Activated CD4-positive, alpha-beta T cell treated with anti-CD3 and anti-CD28 coated beads, Interleukin-2, amount 50 U/mL, for 1 hour (primary cell): ENCODE measurements around the gene ZNF609.

Experiments
- DNase-seq: peaks from one replicate; pipeline ENCODE4 v3.0.0-alpha.2; 2020

ZNF609 gene

DNA sequence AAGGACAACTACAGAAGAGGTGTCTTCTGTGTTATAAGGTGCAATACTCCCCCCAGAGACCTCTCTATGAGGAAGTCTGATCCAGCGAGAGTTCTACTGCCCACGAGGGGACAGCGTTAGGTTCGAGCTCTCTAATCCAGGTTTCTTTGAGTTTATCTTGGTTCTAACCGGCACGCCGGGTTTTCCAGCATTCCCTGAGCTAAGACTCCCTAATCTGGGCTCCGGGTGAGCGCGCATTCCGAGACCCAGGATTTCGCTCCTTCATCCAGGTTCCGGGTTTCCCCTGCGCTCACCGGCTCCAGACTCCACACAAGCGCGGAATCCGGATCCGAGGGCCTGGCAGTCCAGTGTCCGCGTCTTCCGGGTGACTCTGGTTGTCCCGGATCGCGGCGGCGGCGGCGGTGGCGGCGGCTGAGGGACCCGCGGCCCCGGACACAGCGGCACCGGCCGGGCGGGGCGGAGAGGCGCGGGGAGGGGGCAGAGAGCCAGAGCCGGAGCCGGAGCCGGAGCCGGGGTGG, at the start of gene ZNF609:
TSS of gene ZNF609 (plus strand) at position 373 of the 518 bp plus-strand sequence. CDS start 38,842 bp downstream, outside the sequence.
- peak; percentile 90 for DNase-seq

DNA sequence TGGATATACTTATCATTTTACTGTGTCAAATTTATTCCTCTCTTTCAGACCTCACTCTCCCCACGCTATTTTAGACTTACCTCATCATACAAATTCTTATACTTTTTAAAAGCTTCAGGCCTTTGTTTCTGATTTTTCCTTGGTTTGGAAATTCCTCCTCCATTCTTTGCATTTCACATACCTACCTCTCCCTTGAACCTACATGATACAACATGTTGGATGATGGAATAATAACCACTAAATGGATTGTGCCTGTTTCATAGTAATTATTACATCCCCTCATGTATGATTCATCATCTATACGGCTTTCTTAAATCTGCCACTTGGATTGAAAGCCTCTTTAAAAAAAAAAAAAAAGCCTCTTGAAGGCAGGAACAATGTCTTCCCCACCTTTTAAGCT, 48.2 kb upstream of the ZNF609 start:
- no peak for DNase-seq

GRCh38 chr15:64422697-64423096, 37.7 kb upstream of the ZNF609 start:
- no peak for DNase-seq

DNA sequence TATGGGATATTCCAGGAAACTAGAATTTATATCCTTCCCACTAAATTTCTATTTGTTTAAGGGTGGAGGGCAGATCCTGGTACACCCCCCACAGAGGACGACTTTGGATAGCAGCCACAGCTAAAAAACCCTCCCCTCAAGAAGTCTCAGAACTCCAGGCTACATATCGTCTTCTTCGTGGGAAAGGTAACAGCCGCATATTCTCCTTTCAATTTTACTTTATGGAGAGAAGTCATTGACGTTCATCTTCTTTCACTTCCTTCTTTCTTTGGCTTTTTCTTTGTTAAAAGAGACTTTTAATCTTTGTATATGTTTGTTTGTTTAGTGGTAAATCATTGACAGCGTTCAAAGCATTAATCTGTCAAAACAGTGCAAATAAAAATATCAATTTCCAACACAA, 36.4 kb upstream of the ZNF609 start:
- no peak for DNase-seq

DNA sequence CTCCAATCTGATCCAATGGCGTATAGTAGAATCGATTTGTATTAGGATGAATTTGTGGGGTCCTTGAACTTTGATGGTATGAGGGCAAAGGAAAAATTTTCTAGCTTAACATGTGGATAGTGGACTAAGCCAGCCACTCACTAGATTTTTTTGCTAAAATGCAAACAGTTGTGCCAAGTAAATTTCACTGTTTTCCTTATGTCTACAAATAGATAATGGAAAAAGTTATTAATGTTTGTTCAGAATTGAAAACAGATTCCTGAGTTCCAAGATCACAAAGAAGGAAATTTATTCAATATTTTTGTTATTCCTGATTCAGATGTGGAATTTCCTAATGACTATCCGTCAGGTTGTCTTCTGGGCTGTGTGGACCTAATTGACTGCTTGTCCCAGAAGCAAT, 35.2 kb upstream of the ZNF609 start:
- DNase-seq: no peak

GRCh38 chr15:64426845-64427465, 33.4 kb upstream of the ZNF609 start:
- DNase-seq: no peak

DNA sequence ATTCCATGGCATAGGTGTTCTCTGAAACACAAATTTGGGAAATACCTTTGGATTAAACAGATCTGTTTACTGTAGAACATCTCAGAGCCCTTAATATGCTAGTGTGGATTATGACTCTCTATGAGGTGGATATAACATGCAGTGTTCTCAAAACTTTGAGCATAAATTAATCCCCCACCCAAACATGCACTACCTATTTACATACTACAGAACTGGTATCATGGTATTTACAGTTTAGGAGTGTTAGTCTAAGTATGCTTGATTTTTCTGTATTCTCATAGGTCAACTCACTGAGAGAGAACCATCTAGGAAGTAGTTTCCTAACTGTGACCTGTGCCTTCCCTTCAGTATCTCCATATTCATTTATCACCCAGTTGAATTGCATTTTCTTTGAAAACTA, 30.9 kb upstream of the ZNF609 start:
- no peak for DNase-seq

DNA sequence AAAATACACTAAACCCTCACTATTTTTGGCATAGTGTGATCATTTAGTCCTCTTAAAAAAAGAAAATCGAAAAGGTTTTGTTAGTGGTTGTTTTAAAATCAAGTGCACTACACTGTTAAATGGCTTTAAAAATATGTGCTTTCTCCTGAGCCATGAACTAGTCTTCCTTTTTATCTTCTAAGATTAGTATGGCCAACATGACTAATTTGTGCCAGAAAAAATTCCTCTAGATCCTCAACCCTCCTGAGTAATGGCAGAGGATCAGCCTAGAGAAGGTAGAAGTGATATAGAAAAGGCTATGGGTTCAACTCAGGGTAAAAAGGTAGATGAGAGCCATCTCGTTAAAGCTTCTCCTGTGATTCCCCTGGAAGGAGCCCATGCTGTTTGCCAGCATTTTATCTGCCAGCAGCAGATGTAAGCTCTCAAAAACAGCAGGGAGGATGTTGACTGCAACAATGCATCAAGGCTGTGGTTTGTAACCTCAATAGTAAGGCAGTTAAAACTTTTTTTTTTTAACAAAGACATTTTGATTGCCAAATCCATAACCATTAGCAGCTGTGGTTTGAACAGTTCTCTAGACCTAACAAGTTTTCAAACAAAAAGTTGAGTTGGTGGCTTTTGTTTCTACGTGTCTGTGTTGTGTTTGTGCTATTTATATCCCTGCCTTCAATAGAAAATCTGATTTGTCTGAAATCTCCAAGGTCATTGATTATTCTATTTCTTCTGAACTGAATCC, 30.2 kb upstream of the ZNF609 start:
- peak; percentile 29 for DNase-seq

GRCh38 chr15:64437982-64438381, 22.4 kb upstream of the ZNF609 start:
- DNase-seq: no peak

DNA sequence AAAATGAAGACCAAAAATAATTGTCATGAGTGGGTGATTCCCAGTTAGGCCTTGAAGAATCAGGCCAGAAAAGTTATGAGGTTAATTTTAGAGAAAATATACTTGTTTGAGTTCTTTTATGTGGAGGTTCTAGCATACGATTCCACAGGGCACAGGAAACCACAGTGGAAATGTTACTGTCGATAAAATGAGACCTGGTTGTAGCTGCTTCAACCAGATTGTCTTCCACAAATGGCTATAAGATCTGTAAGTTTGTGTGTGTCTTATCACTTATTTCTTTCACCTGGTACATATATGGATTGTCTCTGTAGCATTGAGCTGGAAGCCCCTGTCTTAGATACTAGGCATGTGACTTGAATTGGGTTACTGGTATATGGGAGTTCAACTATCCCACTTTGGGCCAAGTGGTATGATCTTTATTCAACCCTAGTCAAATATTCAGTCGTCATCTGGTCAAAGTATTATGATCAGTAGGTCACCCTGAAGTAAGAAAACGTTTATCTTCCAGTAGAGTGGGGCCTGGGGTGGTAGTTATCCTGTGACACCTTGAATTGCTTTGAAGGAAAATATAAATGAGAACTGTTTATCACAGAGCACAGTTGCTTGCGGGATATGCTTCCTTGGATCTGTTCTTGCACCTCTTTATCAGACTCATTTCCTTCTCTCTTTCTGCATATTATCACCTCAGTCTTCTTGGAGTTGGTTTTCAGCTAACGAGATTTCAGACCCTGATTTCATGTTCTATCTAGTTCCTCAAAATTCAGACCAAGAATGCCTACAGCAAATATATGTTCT, 21.5 kb upstream of the ZNF609 start:
- DNase-seq: no peak

GRCh38 chr15:64441852-64442251, 18.5 kb upstream of the ZNF609 start:
- DNase-seq: no peak

GRCh38 chr15:64443016-64443415, 17.4 kb upstream of the ZNF609 start:
- no peak for DNase-seq

DNA sequence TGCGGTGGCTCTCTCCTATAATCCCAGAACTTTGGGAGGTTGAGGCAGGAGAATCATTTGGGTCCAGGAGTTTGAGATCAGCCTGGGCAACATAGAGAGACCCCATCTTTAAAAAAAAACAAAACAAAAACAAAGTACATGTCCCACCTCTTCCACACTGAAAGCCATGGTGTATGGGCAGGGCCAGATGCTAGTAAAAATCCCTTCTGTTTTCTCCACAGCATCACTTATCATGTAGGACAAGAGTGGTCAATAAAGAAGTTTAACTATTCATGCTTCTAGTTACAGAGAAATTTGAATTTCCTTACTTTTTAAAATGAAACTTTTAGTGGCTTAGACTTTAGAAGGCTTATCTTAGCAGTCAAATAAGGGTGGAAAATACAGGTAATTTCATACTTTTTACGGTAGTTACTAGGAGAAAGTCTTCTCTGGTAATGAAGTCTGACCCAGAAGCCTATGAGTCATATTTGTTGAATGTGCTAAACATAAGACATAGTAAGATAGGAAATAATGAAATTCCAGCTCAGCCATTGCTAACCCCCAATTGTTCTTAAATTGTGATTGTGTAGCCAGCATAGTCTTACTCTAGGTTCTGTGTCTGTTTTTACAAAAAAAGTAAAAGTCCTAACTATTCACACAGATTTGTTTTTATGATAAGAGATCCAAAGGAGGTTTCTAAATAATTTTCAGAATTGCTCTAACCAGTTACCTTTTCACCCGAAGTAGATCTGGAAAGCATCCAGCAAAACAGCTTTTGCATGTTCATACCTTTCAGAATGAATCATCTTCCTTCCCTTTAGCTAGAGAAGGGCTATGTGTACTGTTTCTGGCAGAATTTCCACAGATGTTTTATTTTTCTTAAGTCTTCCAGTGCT, 16.4 kb upstream of the ZNF609 start:
- no peak for DNase-seq

GRCh38 chr15:64444836-64445235, 15.5 kb upstream of the ZNF609 start:
- DNase-seq: no peak

- no peak for DNase-seq
These were observed 12.7 kb upstream of the ZNF609 start for GRCh38 chr15:64447536-64448315.

- DNase-seq: no peak
These were observed 7.2 kb upstream of the ZNF609 start for GRCh38 chr15:64452988-64453688.

DNA sequence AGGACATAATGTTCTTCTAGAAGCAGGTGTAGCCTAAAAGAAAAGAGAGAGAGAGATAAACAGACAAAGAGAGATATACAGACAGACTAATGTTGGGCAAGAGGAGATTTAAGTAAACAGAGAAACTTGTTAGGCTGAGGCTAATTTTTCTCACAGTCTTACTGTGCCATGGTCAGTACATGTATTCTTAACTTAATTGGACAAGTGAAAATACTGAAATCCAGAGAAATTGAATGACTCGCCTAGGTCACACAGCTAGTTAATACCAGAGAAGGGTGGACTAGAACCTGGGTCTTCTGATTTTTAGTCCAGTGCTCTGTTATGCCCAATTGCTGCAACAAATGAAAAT, 6.7 kb upstream of the ZNF609 start:
- DNase-seq: no peak

- no peak for DNase-seq
These were observed 6.1 kb upstream of the ZNF609 start for GRCh38 chr15:64454282-64454681.

- DNase-seq: no peak
These were observed 4.4 kb upstream of the ZNF609 start for GRCh38 chr15:64455961-64456371.

DNA sequence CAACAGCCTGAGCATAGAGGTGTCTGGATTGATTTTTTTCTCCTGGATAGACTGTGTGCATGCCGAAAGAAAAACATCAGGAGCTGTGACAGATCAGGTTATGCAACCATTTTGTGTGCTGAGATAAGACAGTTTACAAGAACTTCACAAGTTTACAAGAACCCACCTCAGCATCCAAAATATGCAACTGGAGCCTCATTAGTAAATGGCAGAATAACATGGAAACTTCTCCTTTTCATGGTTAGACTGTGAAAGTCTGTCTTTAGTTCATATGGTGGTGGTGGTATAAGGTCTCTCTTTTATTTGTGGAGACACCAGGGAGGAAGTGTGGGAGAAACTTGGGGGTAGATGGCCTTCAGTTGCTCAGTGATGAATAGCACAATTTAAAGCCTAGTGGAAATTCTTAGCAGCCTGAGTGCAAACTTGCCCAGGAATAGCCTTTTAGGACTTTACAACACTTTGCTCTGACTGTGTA, 3.7 kb upstream of the ZNF609 start:
- DNase-seq: no peak
